DLD1 (cell line): Measurements from ENCODE around the gene CD8B2.
"Not testable (repeated sequence)": the region's sequence is repeated elsewhere in the genome, so short reads cannot be mapped to it uniquely, and the experiment has no call there.

Experiments used
- in situ Hi-C: cut with HindIII; loops from 2 replicates; pipeline ENCODE4 v1.10.0; 2017; ENCODE audit warnings: low sequenced_read_pairs

The CD8B2 gene

GRCh38 chr2:106511476-106511901 is 24.3 kb downstream of the CD8B2 start:
- in situ Hi-C loops = not testable (repeated sequence)

- in situ Hi-C loops = not testable (repeated sequence)
These were observed 24.8 kb downstream of the CD8B2 start for GRCh38 chr2:106511934-106512333.

GRCh38 chr2:106513391-106513790 is 26.2 kb downstream of the CD8B2 start:
- in situ Hi-C loops = not testable (repeated sequence)

- in situ Hi-C loops = not testable (repeated sequence)
These were observed 27.7 kb downstream of the CD8B2 start for GRCh38 chr2:106514827-106515226.

- in situ Hi-C loops = no loop called here
These were observed 29.3 kb downstream of the CD8B2 start for GRCh38 chr2:106516436-106516835.

- in situ Hi-C loops = no loop called here
These were observed 29.7 kb downstream of the CD8B2 start for GRCh38 chr2:106516864-106517263.

GRCh38 chr2:106517329-106517728 is 30.2 kb downstream of the CD8B2 start:
- in situ Hi-C loops = no loop called here

- in situ Hi-C loops = no loop called here
These were observed 32.6 kb downstream of the CD8B2 start for GRCh38 chr2:106519767-106520166.

GRCh38 chr2:106521016-106521415 is 33.9 kb downstream of the CD8B2 start:
- in situ Hi-C loops = no loop called here

GRCh38 chr2:106523976-106524665 is 37.0 kb downstream of the CD8B2 start:
- in situ Hi-C loops = no loop called here

GRCh38 chr2:106530866-106531265 is 43.7 kb downstream of the CD8B2 start:
- in situ Hi-C loops = loop anchor here (25.0 kb wide), 1 partner anchor 969 kb away; no protein-coding TSS in a partner anchor

GRCh38 chr2:106531676-106532214 is 44.6 kb downstream of the CD8B2 start:
- in situ Hi-C loops = loop anchor here (25.0 kb wide), 1 partner anchor 969 kb away; no protein-coding TSS in a partner anchor

- in situ Hi-C loops = loop anchor here (25.0 kb wide), 1 partner anchor 970 kb away; no protein-coding TSS in a partner anchor
These were observed 45.1 kb downstream of the CD8B2 start for GRCh38 chr2:106532236-106532635.

- in situ Hi-C loops = loop anchor here (25.0 kb wide), 1 partner anchor 972 kb away; no protein-coding TSS in a partner anchor
These were observed 47.3 kb downstream of the CD8B2 start for GRCh38 chr2:106534471-106534870.

- in situ Hi-C loops = loop anchor here (25.0 kb wide), 1 partner anchor 974 kb away; no protein-coding TSS in a partner anchor
These were observed 49.3 kb downstream of the CD8B2 start for GRCh38 chr2:106536490-106536889.

GRCh38 chr2:106537047-106537446 is 49.9 kb downstream of the CD8B2 start:
- in situ Hi-C loops = loop anchor here (25.0 kb wide), 1 partner anchor 975 kb away; no protein-coding TSS in a partner anchor

GRCh38 chr2:106537791-106538191 is 50.6 kb downstream of the CD8B2 start:
- in situ Hi-C loops = loop anchor here (25.0 kb wide), 1 partner anchor 975 kb away; no protein-coding TSS in a partner anchor

GRCh38 chr2:106540886-106541285 is 53.7 kb downstream of the CD8B2 start:
- in situ Hi-C loops = loop anchor here (25.0 kb wide), 1 partner anchor 979 kb away; no protein-coding TSS in a partner anchor

- in situ Hi-C loops = loop anchor here (25.0 kb wide), 1 partner anchor 979 kb away; no protein-coding TSS in a partner anchor
These were observed 54.2 kb downstream of the CD8B2 start for GRCh38 chr2:106541333-106541732.

GRCh38 chr2:106542746-106543359 is 55.7 kb downstream of the CD8B2 start:
- in situ Hi-C loops = loop anchor here (25.0 kb wide), 1 partner anchor 981 kb away; no protein-coding TSS in a partner anchor

- in situ Hi-C loops = loop anchor here (25.0 kb wide), 1 partner anchor 983 kb away; no protein-coding TSS in a partner anchor
These were observed 57.8 kb downstream of the CD8B2 start for GRCh38 chr2:106545007-106545406.
